ENCODE results near the gene THBS2. TPM values are rescaled to one million over a fixed set of nuclear protein-coding genes. Genes with fewer than 3 reads are reported as not detected.
"Not testable (repeated sequence)": the region's sequence is repeated elsewhere in the genome, so short reads cannot be mapped to it uniquely, and the experiment has no call there.

Gene THBS2
- total RNA-seq, 2 experiments from 2014 or later: not detected

- ChIA-PET POLR2A (no interaction called here), CTCF (no interaction called here)
- Mint-ChIP-seq H3K27ac (no peak overlapping the region), H3K9me3 (no peaks in the 10 kb centered on the region), H3K4me1 (ENCODE audit: low read depth) (no peaks in the 10 kb centered on the region), H3K27me3 (no peaks in the 10 kb centered on the region), H3K36me3 (ENCODE audit: low read depth) (no peaks in the 10 kb centered on the region), H3K4me3 (no peak overlapping the region)
- DNase-seq: no peak
- ATAC-seq: no peak
- intact Hi-C loops (cut with micrococcal nuclease): no loop called here
- no peak for TF ChIP-seq CTCF (IDR thresholded peaks at IDR 0.05)
Observed at GRCh38 chr6:169200893-169201514, 52.6 kb downstream of the THBS2 start.

GRCh38 chr6:169199625-169200335, 53.9 kb downstream of the THBS2 start:
- intact Hi-C loops (cut with micrococcal nuclease): no loop called here
- CTCF ChIA-PET: no interaction called here
- ATAC-seq: no peak

GRCh38 chr6:169198885-169199284, 54.8 kb downstream of the THBS2 start:
- POLR2A ChIA-PET: no interaction called here
- Mint-ChIP-seq H3K4me3 (no peak overlapping the region), H3K27me3 (peaks cover 1% of the 10 kb centered on the region), H3K9me3 (peaks cover 2% of the 10 kb centered on the region), H3K4me1 (ENCODE audit: low read depth) (no peaks in the 10 kb centered on the region), H3K27ac (no peak overlapping the region), H3K36me3 (ENCODE audit: low read depth) (no peaks in the 10 kb centered on the region)
- TF ChIP-seq CTCF (IDR thresholded peaks at IDR 0.05): no peak
- ATAC-seq: no peak
- CTCF ChIA-PET: no interaction called here
- intact Hi-C loops (cut with micrococcal nuclease): no loop called here
- no peak for DNase-seq

More at GRCh38 chr6:169199625-169200335, 53.9 kb downstream of the THBS2 start:
- POLR2A ChIA-PET: no interaction called here
- Mint-ChIP-seq H3K27ac (no peak overlapping the region), H3K4me1 (ENCODE audit: low read depth) (no peaks in the 10 kb centered on the region), H3K9me3 (peaks cover 2% of the 10 kb centered on the region), H3K4me3 (no peak overlapping the region), H3K27me3 (no peaks in the 10 kb centered on the region), H3K36me3 (ENCODE audit: low read depth) (no peaks in the 10 kb centered on the region)
- no peak for DNase-seq
- TF ChIP-seq CTCF (IDR thresholded peaks at IDR 0.05): no peak

- DNase-seq; H3K36me3 Mint-ChIP-seq (ENCODE audit: low read depth); H3K4me3 Mint-ChIP-seq; H3K27ac Mint-ChIP-seq; ATAC-seq; POLR2A ChIA-PET; intact Hi-C loops (cut with micrococcal nuclease); CTCF ChIA-PET; H3K9me3 Mint-ChIP-seq; H3K27me3 Mint-ChIP-seq; H3K4me1 Mint-ChIP-seq (ENCODE audit: low read depth): not testable (repeated sequence)
Observed at GRCh38 chr6:169197929-169198328, 55.7 kb downstream of the THBS2 start.

DNA sequence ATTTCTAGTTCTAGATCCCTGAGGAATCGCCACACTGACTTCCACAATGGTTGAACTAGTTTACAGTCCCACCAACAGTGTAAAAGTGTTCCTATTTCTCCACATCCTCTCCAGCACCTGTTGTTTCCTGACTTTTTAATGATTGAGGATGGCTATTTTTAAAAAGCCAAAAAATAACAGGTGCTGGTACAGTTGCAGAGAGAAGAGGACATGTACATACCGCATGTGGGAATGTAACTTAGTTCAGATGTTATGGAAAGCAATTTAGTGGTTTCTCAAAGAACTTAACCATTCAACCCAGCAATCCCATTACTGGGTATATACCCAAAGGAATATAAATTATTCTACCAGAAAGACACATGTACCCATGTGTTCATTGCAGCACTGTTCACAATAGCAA, 57.4 kb downstream of the THBS2 start:
- POLR2A ChIA-PET; H3K4me3 Mint-ChIP-seq; DNase-seq; H3K36me3 Mint-ChIP-seq (ENCODE audit: low read depth); H3K4me1 Mint-ChIP-seq (ENCODE audit: low read depth); H3K27ac Mint-ChIP-seq; CTCF ChIA-PET; intact Hi-C loops (cut with micrococcal nuclease); H3K27me3 Mint-ChIP-seq; ATAC-seq; H3K9me3 Mint-ChIP-seq: not testable (repeated sequence)

GRCh38 chr6:169194737-169195136, 58.9 kb downstream of the THBS2 start:
- DNase-seq: no peak
- Mint-ChIP-seq H3K9me3 (peaks cover 2% of the 10 kb centered on the region), H3K4me1 (ENCODE audit: low read depth) (no peaks in the 10 kb centered on the region), H3K27me3 (peaks cover 5% of the 10 kb centered on the region), H3K4me3 (no peak overlapping the region), H3K27ac (no peak overlapping the region), H3K36me3 (ENCODE audit: low read depth) (no peaks in the 10 kb centered on the region)
- no peak for ATAC-seq
- no peak for TF ChIP-seq CTCF (IDR thresholded peaks at IDR 0.05)
- intact Hi-C loops (cut with micrococcal nuclease): no loop called here
- CTCF ChIA-PET: no interaction called here
- POLR2A ChIA-PET: no interaction called here
